Measurements from ENCODE around the gene DDX10. TPM values are rescaled to one million over a fixed set of nuclear protein-coding genes. Genes with fewer than 3 reads are reported as not detected.

The DDX10 gene
- total RNA-seq, 2 experiments from 2014 or later = 58.1 to 60.4 TPM

- ChIA-PET POLR2A (no interaction called here), CTCF (no interaction called here)
Observed at GRCh38 chr11:108958368-108959104, 293.7 kb downstream of the DDX10 start.

GRCh38 chr11:108959105-108959761 is 294.4 kb downstream of the DDX10 start:
- ChIA-PET POLR2A (no interaction called here), CTCF (no interaction called here)

- ChIA-PET POLR2A (no interaction called here), CTCF (no interaction called here)
Observed at GRCh38 chr11:108959874-108960273, 295.0 kb downstream of the DDX10 start.

- CTCF ChIA-PET = no interaction called here
- POLR2A ChIA-PET = no interaction called here
Observed at GRCh38 chr11:108960501-108960900, 295.6 kb downstream of the DDX10 start.

- ChIA-PET CTCF (no interaction called here), POLR2A (no interaction called here)
Observed at GRCh38 chr11:108961095-108961494, 296.2 kb downstream of the DDX10 start.

GRCh38 chr11:108963118-108963517 is 298.2 kb downstream of the DDX10 start:
- CTCF ChIA-PET = interaction anchor here (0.7 kb wide), 2 partner anchors 24 to 145 kb away, joined by 3 to 6 read pairs; no protein-coding TSS in a partner anchor

GRCh38 chr11:108965306-108966001 is 300.6 kb downstream of the DDX10 start:
- ChIA-PET POLR2A (no interaction called here), CTCF (no interaction called here)

More at GRCh38 chr11:108963118-108963517, 298.2 kb downstream of the DDX10 start:
- POLR2A ChIA-PET = no interaction called here

GRCh38 chr11:108966206-108966605 is 301.3 kb downstream of the DDX10 start:
- ChIA-PET CTCF (no interaction called here), POLR2A (no interaction called here)

- CTCF ChIA-PET = no interaction called here
- POLR2A ChIA-PET = no interaction called here
Observed at GRCh38 chr11:108966978-108967377, 302.1 kb downstream of the DDX10 start.

- CTCF ChIA-PET = no interaction called here
- POLR2A ChIA-PET = no interaction called here
Observed at GRCh38 chr11:108967571-108967970, 302.7 kb downstream of the DDX10 start.

- CTCF ChIA-PET = no interaction called here
- POLR2A ChIA-PET = no interaction called here
Observed at GRCh38 chr11:108970221-108970991, 305.5 kb downstream of the DDX10 start.

- ChIA-PET POLR2A (no interaction called here), CTCF (no interaction called here)
Observed at GRCh38 chr11:108973402-108974162, 308.7 kb downstream of the DDX10 start.

GRCh38 chr11:108975026-108975425 is 310.2 kb downstream of the DDX10 start:
- ChIA-PET CTCF (no interaction called here), POLR2A (no interaction called here)

GRCh38 chr11:108975641-108976071 is 310.8 kb downstream of the DDX10 start:
- CTCF ChIA-PET = no interaction called here
- POLR2A ChIA-PET = no interaction called here

GRCh38 chr11:108983636-108984420 is 319.0 kb downstream of the DDX10 start:
- CTCF ChIA-PET = no interaction called here
- POLR2A ChIA-PET = no interaction called here

GRCh38 chr11:108984523-108984922 is 319.7 kb downstream of the DDX10 start:
- CTCF ChIA-PET = no interaction called here

GRCh38 chr11:108985236-108985944 is 320.5 kb downstream of the DDX10 start:
- ChIA-PET POLR2A (interaction anchor here (0.7 kb wide), 1 partner anchor 148 kb away, joined by 7 read pairs; no protein-coding TSS in a partner anchor), CTCF (no interaction called here)

More at GRCh38 chr11:108984523-108984922, 319.7 kb downstream of the DDX10 start:
- POLR2A ChIA-PET = interaction anchor here (0.7 kb wide), 1 partner anchor 147 kb away, joined by 7 read pairs; no protein-coding TSS in a partner anchor

GRCh38 chr11:108985945-108986279 is 321.0 kb downstream of the DDX10 start:
- ChIA-PET CTCF (no interaction called here), POLR2A (no interaction called here)
